ENCODE measurements around the gene ORC3. TPM values are rescaled to one million over a fixed set of nuclear protein-coding genes. Genes with fewer than 3 reads are reported as not detected.

Gene ORC3
- total RNA-seq, 1 experiment from 2014 or later, result 52.9 TPM

DNA sequence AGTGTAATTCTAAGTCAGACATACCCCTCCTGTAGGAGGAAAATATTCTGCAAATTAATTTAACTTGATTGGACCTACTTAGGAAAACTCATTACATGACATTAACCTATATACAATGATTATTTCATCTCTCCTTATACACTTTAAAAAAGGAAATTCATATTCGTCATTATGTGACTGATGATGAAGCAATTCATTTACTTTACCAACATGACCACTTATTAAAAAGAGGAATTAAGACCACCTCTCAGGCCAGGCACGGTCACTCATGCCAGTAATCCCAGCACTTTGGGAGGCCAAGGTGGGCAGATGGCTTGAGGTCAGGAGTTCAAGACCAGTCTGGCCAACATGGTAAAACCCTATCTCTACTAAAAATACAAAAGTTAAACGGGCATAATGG, 100.5 kb downstream of the ORC3 start:
- no peak overlapping the region for H3T11ph ChIP-seq (ENCODE audit: low read length)
- Mint-ChIP-seq H3K27me3 (ENCODE audit: low read depth) (no peaks in the 10 kb centered on the region), H3K4me3 (peak overlapping the region in 1 of 2 experiments; percentile 35; a peak in 1 of 5 replicates), H3K4me1 (peaks cover 44 to 51% of the 10 kb centered on the region in 2 experiments), H3K27ac (peak overlapping the region in 2 of 3 experiments; percentile 67 to 84; a peak in 3 of 7 replicates), H3K36me3 (ENCODE audit: insufficient read depth in 1 of 3, low read depth in 3 of 3) (peaks cover 3 to 12% (median 4%) of the 10 kb centered on the region in 3 experiments; a peak in 6 of 7 replicates), H3K9me3 (no peaks in the 10 kb centered on the region)
- no peaks in the 10 kb centered on the region for H3K9me3 ChIP-seq (ENCODE audit: control insufficient read depth, low read depth, low read length)
- H2AK5ac ChIP-seq (ENCODE audit: insufficient read length, low read length), result no peak overlapping the region
- H2BK20ac ChIP-seq (ENCODE audit: low read depth, low read length, poor library complexity, severe bottlenecking), result no peak overlapping the region
- H3K79me1 ChIP-seq (ENCODE audit: insufficient read depth, low read depth, low read length, poor library complexity, severe bottlenecking), result peaks cover 11% of the 10 kb centered on the region
- no peak overlapping the region for H2BK15ac ChIP-seq (ENCODE audit: low read depth, low read length)
- no peak overlapping the region for H2BK5ac ChIP-seq (ENCODE audit: insufficient read length, low read length)
- no peak overlapping the region for H3K9ac ChIP-seq (ENCODE audit: extremely low read depth, insufficient read length, low read length)
- WGBS (ENCODE audit: extremely low coverage, insufficient read length, low lambda C conversion rate), result no CpG with 5 or more reads among the region's 3 CpGs
- peaks cover 83% of the 10 kb centered on the region for H3K79me2 ChIP-seq (ENCODE audit: insufficient read depth, low read length)
- H3K4me1 ChIP-seq (ENCODE audit: insufficient read depth, low read length), result no peaks in the 10 kb centered on the region; the same call in 1 of the 2 replicates
- no peak for DNase-seq
- no peaks in the 10 kb centered on the region for H3K27me3 ChIP-seq (ENCODE audit: insufficient read depth, low read length)
- no peak overlapping the region for H3K4ac ChIP-seq (ENCODE audit: low read depth, low read length)
- H3K23me2 ChIP-seq (ENCODE audit: insufficient read length, low read depth, low read length, poor library complexity, severe bottlenecking), result no peaks in the 10 kb centered on the region
- no peaks in the 10 kb centered on the region for H4K20me1 ChIP-seq (ENCODE audit: control insufficient read depth, insufficient read depth, insufficient read length)
- H3K18ac ChIP-seq (ENCODE audit: insufficient read length, low read depth, low read length), result no peak overlapping the region
- H3K4me2 ChIP-seq (ENCODE audit: insufficient read depth, insufficient read length, low read length), result no peak overlapping the region
- TF ChIP-seq, protein P1, sequence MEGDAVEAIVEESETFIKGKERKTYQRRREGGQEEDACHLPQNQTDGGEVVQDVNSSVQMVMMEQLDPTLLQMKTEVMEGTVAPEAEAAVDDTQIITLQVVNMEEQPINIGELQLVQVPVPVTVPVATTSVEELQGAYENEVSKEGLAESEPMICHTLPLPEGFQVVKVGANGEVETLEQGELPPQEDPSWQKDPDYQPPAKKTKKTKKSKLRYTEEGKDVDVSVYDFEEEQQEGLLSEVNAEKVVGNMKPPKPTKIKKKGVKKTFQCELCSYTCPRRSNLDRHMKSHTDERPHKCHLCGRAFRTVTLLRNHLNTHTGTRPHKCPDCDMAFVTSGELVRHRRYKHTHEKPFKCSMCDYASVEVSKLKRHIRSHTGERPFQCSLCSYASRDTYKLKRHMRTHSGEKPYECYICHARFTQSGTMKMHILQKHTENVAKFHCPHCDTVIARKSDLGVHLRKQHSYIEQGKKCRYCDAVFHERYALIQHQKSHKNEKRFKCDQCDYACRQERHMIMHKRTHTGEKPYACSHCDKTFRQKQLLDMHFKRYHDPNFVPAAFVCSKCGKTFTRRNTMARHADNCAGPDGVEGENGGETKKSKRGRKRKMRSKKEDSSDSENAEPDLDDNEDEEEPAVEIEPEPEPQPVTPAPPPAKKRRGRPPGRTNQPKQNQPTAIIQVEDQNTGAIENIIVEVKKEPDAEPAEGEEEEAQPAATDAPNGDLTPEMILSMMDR (conservative IDR thresholded peaks at IDR 0.05), result no peak
- H3K23ac ChIP-seq (ENCODE audit: insufficient read length, low read depth, low read length), result no peak overlapping the region
- no peak overlapping the region for H2BK120ac ChIP-seq (ENCODE audit: low read depth, low read length, poor library complexity, severe bottlenecking)
- H3K56ac ChIP-seq (ENCODE audit: insufficient read length, low read depth, low read length), result no peak overlapping the region
- H4K91ac ChIP-seq (ENCODE audit: insufficient read length, low read depth, low read length), result no peak overlapping the region
- no peak overlapping the region for H2BK12ac ChIP-seq (ENCODE audit: insufficient read length, low read depth, low read length)
- H4K8ac ChIP-seq (replicated peaks; ENCODE audit: insufficient read length, low read depth, low read length), result no peak overlapping the region
- no peak overlapping the region for H2AFZ ChIP-seq (ENCODE audit: low read length)
- no peak overlapping the region for H4K5ac ChIP-seq (ENCODE audit: insufficient read length, low read depth, low read length)
- H3K27ac ChIP-seq (ENCODE audit: insufficient read length, low read depth, low read length), result no peak overlapping the region
- no peak overlapping the region for H3K14ac ChIP-seq (ENCODE audit: insufficient read depth, low read length)
